HG02938 (cell line): ENCODE data around the gene PLA2G4D.

Experiments used
- ATAC-seq: cut with Tn5 transposase; IDR thresholded peaks from one replicate; pipeline ENCODE4 v1.9.1; 2021; ENCODE audit warnings: mild to moderate bottlenecking, moderate library complexity; ENCODE audit not compliant: unreplicated experiment

The PLA2G4D gene

DNA sequence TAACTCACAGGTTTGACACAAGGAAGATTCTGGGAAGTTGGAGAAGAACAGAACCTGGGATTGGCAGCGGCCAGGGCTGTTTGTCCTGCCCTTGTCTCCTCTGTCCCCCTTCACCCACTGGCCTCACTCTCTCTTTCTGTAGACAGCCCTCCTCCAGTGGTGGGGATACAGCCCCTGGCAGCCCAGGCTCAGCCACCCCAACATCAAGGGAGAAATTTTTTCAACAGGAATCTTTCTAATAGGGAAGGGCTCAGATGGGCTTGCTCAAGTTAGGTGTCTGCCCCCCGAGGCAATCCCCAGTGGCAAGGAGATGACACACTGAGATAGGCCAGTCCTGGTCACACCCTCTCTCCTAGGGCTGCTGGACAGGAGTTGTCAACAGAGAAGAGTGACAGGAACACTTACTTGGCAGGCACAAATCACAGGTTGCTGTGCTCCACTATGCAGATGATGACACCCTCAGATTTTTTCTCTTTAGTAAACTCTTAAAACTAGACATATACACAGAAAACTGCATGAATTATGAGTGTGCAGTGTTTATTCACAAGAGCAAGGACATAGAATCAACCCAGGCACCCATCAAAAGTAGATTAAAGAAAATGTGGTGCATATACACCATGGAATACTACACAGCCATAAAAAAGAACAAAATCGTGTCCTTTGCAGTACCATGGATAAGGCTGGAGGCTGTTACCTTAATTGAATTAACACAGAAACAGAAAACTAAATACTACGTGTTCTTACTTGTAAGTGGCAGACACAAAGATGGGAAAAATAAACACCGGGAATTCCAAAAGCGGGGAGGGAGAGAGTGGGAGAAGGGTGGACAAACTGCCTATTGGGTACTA lies 36.3 kb downstream of the PLA2G4D start:
- no peak for ATAC-seq

DNA sequence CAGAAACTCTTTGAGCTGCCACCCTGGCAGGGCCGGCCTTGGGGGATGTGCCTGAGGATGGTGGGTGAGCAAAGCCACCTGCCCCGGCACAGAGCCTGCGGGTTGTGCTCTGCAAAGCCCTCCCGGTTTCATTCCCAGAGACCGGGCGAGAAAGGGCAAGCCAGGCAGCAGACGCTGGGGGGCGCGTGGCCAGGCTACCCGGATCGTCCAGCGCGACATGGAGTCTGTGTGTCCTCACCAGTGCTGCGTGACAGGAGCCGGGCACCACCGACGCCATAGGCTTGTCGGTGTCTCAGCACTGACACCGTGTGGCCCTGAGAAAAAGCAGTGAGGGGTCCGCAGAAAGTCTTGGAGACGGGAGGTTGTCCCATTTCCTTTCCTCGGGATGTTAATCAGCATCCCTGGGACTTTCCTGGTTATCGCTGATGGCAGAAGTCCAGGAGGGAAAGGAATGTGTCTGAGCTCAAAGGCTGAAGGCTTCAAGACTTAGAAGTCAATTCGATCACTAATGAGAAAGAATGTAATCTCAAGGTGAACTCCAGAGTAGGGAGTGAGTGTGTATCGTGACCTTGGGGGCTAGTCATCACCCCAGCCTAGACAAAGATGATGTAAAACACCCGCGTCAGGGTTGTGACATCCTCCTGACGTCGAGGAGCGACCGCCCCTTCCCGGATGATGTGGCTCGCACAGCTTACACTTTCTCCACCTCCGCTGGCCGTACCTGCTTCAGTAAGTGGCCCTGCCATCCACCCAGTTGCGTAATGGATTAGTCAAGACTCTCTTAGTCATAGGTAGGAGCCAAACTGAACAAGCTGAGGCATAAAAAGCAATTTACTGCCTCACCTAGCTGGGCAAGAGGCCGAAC lies 37.2 kb downstream of the PLA2G4D start:
- ATAC-seq: no peak

DNA sequence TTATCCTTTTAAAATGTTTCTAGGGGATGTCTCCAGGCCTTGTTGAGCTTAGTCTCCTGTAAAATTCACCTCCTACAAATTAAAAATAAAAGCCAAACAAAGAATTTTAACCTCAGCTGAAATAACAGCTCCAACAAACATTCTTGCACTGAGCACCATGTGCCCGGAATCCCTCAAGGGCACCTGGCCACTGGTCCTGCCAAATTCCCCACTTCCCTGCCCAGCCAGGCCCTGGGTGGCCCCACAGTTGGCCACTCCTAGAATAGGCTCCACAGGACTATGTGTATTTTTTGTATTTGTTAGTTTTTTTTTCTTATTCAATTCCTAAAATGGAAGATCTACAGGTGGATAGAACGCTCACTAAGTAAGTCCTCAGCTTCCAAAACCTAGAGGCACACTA lies 40.4 kb downstream of the PLA2G4D start:
- ATAC-seq: no peak

DNA sequence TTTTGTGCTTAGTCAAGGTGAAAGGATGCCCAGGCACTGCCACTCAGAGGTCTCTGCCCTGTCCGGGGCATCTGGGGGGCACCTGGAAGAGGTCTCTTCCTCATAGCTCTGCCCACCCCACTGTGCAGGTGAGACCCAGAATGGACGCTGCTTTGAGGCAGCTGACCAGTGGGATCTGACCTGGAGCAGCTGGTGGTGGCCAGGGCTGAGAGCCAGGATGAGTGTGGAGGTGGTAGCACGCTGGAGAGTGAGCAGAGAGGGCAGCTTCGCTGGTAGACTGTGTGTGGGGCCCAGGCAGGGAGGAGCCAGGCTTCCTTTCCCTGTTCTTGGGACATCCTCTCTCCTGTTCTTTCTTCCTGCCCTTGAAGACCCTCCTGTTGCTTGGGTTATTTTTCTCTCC lies 41.4 kb downstream of the PLA2G4D start:
- ATAC-seq: no peak

DNA sequence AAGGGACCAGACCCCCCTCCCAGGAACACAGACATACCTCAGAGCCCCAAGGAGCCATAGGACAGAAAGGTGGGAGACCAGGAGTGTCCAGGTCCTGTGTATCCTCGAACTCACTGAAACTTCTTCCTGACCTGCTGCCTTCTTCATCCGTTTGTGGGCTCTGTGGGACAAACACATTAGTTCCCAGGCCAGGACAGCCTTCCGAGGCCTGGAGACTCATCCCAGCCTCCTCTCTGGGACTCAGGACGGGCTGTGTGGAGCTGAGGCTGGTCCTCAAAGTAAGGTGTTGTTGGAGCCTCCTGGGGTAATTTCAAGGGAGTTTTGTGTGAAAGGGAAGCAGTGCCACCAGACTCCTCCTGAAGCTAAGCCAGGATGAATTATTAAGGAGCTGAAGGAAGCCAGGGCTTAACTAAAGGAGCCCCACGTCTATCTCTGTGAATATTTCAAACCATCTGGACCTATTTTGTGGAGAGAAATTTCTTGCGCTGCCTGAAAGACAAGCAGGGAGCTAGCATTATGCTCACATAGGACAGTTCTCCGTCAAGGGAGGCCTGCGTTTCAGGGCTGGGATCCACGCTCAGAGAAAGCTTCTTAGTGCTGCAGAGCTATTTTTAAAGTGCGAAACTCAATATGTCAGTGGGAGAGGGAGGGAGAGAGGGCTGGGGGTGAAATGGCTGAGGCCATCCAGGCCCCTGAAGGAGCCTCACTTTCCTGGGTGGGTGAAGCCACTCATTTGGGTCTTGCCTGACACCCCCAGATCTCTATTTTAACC lies 43.7 kb downstream of the PLA2G4D start:
- ATAC-seq: no peak

DNA sequence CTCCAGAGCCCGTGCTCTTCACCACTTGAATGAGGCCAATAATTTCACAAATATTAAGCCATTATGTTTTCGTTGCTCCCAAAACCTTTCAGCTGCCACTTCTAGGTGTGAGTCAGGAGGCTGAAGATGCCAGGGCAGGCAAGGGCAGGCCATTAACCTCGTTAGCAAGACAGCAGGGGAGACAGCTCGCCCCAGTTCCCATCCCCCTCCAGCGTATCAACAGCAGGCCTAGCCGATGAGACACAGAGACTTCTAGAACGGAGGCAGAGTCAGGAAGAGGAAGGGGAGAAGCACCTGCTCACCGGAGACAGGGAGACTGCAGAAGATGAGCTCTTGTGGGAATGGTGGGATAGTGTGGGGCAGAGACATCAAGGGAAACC lies 45.6 kb downstream of the PLA2G4D start:
- ATAC-seq: no peak

DNA sequence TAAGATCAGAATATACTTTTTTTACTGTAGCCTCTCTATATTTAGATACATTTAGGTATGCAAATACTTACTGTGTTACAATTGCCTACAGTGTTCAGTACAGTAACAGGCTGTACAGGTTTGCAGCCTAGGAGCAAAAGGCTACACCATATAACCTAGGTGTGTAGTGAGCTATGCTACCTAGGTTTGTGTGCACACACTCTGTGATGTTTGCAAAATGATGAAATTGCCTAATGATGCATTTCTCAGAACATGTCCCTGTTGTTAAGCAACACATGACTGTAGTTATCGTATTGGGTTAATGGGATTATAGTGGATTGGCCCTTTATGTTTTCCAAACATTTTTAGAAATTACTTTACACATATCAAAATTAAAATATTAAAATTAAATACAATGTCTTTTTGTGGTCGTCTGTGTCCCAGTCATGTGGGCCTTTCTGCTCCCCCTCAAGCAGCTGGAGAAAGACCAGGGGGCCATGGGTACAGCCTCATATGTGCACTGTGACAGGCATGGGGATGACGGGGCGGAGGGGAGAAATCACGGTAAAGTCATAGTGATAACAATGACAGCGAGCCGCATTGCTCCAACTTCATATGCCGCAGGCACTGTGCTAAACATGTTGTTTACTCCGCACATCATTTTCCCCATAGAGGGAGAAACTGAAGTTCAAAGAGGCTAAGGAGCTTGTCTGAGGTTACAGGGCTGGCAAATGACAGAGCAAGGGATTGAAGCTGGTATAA lies 46.1 kb downstream of the PLA2G4D start:
- ATAC-seq: no peak

DNA sequence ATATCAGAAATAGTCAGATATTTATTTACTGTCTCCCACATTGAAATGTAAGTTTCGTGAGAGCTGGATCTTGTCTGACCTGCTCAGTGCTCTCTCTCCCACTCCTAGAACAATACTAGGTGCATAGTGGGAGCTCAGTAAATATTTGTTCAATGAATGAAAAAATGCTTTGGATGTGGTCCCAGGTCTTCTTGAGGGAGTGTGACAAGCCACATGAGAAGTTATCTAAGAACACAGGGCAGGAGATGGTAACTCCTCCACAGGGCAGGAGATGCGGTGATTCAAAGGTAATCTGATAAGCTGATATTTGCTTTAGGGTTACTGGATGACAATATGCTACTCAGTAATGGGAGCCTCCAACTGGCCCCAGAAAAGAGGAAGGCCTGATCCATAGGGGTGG lies 47.8 kb downstream of the PLA2G4D start:
- ATAC-seq: no peak

DNA sequence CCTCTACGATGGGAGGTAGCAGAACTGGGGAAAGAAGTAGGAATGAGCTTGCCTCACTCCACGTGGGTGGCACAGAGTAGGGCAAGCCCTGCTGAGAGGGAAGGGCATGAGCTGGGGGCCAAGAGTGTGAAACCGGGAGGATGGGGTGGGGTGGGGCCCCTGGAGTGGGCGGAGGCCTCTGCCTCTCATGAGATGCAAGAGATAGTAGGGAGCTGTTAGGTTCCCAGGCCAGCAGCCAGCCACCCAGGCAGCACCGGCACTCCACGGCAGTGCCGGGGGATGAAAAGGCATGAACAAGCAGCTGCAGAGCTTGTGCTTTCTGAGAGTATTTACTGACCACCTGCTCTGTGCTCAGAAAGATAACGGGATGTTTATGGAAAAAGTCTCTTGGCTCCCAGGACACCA lies 49.1 kb downstream of the PLA2G4D start:
- ATAC-seq: no peak

DNA sequence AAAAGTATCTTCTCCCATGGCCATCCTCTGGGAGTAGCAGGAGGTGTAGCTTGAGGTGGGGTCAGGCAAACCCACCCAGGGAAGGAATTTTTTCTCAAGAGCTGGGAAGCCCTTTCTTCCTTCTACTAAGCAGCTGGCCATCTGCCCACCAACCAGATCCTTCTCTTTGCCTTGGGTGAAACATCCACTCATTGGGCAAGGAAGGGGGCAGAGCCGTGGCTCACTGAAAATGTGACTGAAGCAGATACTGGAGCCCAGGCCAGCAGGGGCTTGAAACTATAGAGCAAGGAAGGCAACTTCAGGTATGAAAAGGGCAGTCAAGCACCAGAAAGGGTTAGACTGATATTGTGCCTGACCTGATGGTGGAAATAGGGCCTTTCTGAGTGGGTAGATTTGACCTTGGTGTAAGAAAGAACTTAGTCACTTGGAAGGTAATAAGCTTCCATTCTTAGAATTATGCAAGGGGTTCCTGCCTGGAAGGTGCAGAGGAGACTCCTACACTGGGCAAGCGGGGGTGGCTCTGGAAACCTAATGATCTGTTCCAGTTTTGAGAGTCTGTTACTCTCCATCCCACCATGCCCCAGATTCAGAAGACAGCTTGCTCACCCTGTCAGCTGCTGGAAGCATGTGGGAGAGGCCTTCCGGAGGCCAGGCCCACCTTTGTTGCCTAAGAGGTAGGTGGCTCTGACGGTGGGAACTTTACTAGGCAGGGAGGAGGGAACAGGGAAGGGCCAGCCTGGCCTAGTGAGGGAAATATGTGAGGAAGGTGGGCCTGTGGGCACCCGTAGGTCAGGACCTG lies 51.6 kb downstream of the PLA2G4D start:
- ATAC-seq: no peak

DNA sequence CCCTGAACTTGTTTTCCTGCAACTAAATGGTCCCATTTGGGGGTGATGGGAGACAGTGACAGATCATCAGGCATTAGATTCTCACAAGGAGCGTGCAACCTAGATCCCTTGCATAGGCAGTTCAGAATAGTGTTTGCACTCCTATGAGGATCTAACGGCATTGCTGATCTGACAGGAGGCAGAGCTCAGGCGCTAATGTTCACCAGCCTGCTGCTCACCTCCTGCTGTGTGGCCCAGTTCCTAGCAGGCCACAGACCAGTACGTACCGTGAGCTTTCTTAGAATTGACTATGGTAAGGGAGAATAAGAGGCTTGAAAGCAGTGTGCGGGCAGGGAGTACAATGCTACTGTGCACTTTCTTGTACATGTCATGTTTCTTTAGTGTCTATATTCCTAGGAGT lies 56.0 kb downstream of the PLA2G4D start:
- no peak for ATAC-seq

DNA sequence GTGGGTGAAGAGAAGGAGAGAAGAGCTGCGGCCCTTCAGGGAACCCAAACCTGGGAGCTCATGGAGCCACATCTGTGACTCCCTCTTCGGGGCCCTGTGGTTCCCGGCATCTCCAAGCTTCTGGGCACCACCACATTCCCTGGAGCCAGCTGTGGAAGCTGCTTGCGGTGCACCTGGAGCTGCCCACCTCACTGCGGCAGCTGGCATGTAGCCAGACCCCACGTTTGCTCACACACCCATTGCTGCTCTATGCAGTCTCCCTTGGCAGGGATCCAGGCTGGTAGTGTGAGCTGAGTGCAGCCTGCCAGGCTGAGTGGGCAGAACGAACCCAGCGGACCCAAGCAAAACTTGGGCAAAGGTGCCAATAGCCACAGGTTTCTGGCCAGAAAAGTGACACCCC lies 56.7 kb downstream of the PLA2G4D start:
- ATAC-seq: no peak

DNA sequence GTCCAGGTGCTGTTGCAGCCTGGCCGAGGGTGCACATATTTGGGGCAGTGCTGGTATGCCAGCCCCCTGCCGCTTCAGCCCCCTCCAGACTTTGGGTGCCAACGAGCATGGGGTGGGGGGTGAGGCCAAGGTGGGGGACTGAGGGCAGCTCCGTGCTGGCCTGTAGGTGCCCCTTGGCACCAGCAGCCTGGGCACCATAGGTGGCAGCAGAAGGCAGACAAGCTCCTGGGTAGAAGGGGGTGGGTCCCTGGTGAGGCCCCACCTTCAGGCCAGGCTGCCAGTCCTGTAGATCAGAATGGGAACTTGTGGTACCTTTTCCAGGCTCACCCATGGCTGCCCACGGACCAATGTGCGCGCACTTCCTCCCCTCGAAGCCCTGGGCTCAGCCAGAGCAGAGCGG lies 57.4 kb downstream of the PLA2G4D start:
- ATAC-seq: no peak

DNA sequence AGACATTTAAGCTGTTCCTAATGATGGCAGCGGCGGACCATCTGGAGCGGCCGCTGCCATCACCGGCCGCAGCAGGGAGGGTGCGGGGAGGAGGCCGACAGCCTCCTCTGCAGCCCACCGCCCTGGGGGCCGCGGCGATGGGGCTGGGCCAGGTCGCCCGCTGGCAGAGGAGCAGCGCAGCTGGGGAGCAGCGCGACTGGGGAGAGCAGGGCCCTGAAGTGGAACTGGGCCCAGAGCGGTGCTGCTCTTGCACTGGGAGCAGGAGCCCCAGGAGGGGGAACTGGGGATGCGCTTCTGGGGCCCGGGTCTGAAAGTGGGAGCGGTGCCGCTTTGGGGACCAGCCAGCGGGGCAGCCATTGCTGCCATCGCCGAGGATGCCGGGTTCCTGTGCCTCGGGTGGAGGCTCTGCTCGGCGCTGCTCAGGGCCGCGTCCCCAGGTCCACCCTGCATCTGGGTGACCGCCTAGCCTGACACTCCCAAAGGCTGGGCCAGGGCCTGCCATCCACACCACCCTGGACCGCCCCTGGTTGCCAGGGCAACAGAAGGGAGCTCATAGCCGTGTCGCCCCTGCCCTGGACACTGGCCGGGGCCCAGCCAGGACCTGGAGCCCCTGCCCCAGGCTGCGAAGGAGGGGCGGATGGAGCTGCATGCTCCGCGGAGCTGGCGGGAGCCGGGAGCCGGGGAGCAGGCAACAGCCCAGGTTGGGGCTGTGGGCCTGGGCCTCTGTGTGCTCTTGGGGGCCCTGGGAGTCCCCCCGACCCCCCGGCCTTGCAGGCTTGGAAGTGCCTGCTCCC lies 58.1 kb downstream of the PLA2G4D start:
- ATAC-seq: no peak

DNA sequence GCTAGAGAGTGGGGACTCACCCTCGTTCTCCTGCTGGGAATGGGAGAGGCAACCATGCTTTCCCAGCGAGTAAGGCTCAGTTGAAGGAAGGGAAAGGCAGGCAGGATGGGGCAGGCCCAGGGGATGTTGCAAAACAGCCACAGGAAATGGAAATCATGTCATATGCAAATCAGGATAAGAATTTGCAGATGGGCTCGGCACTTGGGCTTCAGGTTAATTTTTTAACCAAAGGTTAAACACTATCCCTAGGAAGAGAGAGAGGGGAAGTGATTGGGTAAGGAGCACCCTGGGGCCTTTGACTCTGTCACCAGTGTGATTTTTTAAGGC lies 59.0 kb downstream of the PLA2G4D start:
- peak; percentile 52 for ATAC-seq

DNA sequence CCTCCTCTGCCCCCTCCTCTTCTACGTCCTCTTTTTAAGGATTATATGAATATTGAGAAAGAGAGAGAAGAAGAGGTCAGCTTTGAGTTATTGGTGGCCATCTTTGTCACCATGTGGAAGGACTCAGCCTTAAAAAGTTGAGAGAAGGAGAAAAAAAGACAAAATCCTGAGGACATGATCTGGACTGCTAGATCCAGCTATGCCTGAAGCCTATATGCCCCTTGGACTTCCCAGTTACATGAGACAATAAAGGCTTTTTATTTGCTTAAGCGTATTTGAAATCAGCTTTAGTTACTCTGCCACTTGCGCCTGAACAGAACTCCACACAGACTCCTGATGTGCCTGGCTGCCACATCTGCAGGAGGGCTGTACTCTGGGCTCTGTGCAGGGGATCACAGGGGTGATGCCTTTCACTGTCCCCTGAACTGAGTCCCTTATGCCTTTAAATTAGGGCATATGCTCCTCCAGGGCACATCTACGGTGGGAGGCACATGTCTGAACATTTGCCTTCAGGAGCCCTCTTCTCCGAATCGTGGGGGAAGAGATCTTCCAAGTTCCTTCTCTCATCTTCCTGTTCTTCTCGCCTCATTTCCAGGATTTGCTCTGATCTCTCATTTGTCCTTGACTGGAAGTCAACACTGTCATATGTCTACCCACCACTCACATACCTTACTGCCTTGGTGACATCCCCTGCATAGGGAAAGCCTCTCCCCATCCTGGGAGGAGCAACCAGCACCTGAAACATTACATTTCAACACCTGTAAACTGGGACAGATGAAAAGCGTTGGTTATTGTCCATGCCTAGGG lies 59.5 kb downstream of the PLA2G4D start:
- ATAC-seq: no peak

DNA sequence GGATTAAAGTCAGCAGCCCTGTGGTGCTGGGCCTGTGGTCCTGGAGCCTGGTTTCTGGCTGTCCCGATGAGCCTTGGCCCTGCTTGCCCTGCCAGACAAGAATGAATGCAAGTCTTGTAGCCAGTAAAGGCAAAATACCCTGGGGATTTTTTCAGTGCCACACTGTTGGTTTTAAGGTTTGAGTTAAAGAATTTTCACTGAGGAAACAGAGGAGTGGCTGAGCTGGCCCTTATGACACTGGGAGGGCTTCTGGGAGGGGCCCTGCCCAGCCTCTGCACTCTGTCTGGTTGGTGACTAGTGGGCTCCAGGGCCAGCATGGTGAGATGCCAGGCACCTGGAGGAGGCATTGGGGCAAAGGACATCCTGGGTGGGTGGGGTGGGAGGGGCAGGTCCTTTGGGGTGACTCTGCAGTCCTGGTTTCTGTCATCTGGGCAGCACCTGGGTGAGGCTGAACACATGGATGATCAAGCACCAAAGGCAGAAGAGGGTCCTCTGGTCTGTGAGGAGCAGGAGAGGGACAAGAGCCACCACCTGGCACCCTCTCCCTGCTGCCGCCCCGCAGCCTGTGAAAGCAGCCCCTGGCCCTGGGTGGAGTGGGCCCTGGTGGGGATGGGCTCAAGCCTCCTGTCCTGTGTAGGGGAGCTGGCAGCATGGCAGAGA lies 61.0 kb downstream of the PLA2G4D start:
- ATAC-seq: no peak
